ENCODE data around the gene ADAT2.

ADAT2 gene

GRCh38 chr6:143427109-143427817 is 23.2 kb downstream of the ADAT2 start:
- peak; percentile 100 for ATAC-seq
- TF ChIP-seq CSDC2 (CRISPR knock-in tag; IDR thresholded peaks at IDR 0.05) (no peak), ZNF70 (CRISPR knock-in tag; IDR thresholded peaks at IDR 0.05) (no peak), SNAI2 (CRISPR knock-in tag; IDR thresholded peaks at IDR 0.05) (no peak), CSRNP3 (CRISPR knock-in tag; IDR thresholded peaks at IDR 0.05) (no peak), PATZ1 (CRISPR knock-in tag; IDR thresholded peaks at IDR 0.05; ENCODE audit: borderline replicate concordance) (no peak), RARB (CRISPR knock-in tag; IDR thresholded peaks at IDR 0.05) (no peak), ARNTL (CRISPR knock-in tag; IDR thresholded peaks at IDR 0.05; ENCODE audit: borderline replicate concordance, low read depth) (no peak), ZFP3 (CRISPR knock-in tag; IDR thresholded peaks at IDR 0.05) (no peak), TSHZ2 (CRISPR knock-in tag; IDR thresholded peaks at IDR 0.05) (no peak), BACH2 (CRISPR knock-in tag; IDR thresholded peaks at IDR 0.05; ENCODE audit: borderline replicate concordance) (no peak), ZNF565 (CRISPR knock-in tag; conservative IDR thresholded peaks at IDR 0.05; ENCODE audit: low read depth) (no peak), PPARA (CRISPR knock-in tag; IDR thresholded peaks at IDR 0.05; ENCODE audit: borderline replicate concordance) (no peak), ZNF8 (CRISPR knock-in tag; IDR thresholded peaks at IDR 0.05) (no peak), ZFP30 (CRISPR knock-in tag; IDR thresholded peaks at IDR 0.05) (no peak), TCF4 (CRISPR knock-in tag; IDR thresholded peaks at IDR 0.05; ENCODE audit: borderline replicate concordance) (no peak), OSR1 (CRISPR knock-in tag; IDR thresholded peaks at IDR 0.05) (no peak), ISL1 (CRISPR knock-in tag; IDR thresholded peaks at IDR 0.05) (no peak), ZC3H10 (CRISPR knock-in tag; IDR thresholded peaks at IDR 0.05) (no peak), ESRRG (CRISPR knock-in tag; IDR thresholded peaks at IDR 0.05) (no peak)

- peak; percentile 25 for ATAC-seq
These were observed 24.5 kb downstream of the ADAT2 start for GRCh38 chr6:143426026-143426425.

GRCh38 chr6:143419526-143419925 is 31.0 kb downstream of the ADAT2 start:
- ATAC-seq, result no peak
- no peak for TF ChIP-seq SNAI2 (CRISPR knock-in tag; IDR thresholded peaks at IDR 0.05)
- TF ChIP-seq CSDC2 (CRISPR knock-in tag; IDR thresholded peaks at IDR 0.05), result no peak
- TF ChIP-seq BACH2 (CRISPR knock-in tag; IDR thresholded peaks at IDR 0.05; ENCODE audit: borderline replicate concordance), result no peak
- no peak for TF ChIP-seq ZNF70 (CRISPR knock-in tag; IDR thresholded peaks at IDR 0.05)
- no peak for TF ChIP-seq TSHZ2 (CRISPR knock-in tag; IDR thresholded peaks at IDR 0.05)
- no peak for TF ChIP-seq ZC3H10 (CRISPR knock-in tag; IDR thresholded peaks at IDR 0.05)
- TF ChIP-seq OSR1 (CRISPR knock-in tag; IDR thresholded peaks at IDR 0.05), result no peak

More at GRCh38 chr6:143426026-143426425, 24.5 kb downstream of the ADAT2 start:
- no peak for TF ChIP-seq RARB (CRISPR knock-in tag; IDR thresholded peaks at IDR 0.05)
- TF ChIP-seq CSDC2 (CRISPR knock-in tag; IDR thresholded peaks at IDR 0.05), result no peak
- TF ChIP-seq ISL1 (CRISPR knock-in tag; IDR thresholded peaks at IDR 0.05), result peak; percentile 28; the same call in 1 of the 2 replicates
- no peak for TF ChIP-seq CREB5 (CRISPR knock-in tag; IDR thresholded peaks at IDR 0.05; ENCODE audit: low read depth)
